HG02623 (cell line): ENCODE measurements around the gene FOXC1.

ENCODE experiments used
- ATAC-seq: cut with Tn5 transposase; IDR thresholded peaks from one replicate; pipeline ENCODE4 v1.9.1; 2021; ENCODE audit warnings: moderate library complexity; ENCODE audit not compliant: unreplicated experiment

Gene FOXC1

DNA sequence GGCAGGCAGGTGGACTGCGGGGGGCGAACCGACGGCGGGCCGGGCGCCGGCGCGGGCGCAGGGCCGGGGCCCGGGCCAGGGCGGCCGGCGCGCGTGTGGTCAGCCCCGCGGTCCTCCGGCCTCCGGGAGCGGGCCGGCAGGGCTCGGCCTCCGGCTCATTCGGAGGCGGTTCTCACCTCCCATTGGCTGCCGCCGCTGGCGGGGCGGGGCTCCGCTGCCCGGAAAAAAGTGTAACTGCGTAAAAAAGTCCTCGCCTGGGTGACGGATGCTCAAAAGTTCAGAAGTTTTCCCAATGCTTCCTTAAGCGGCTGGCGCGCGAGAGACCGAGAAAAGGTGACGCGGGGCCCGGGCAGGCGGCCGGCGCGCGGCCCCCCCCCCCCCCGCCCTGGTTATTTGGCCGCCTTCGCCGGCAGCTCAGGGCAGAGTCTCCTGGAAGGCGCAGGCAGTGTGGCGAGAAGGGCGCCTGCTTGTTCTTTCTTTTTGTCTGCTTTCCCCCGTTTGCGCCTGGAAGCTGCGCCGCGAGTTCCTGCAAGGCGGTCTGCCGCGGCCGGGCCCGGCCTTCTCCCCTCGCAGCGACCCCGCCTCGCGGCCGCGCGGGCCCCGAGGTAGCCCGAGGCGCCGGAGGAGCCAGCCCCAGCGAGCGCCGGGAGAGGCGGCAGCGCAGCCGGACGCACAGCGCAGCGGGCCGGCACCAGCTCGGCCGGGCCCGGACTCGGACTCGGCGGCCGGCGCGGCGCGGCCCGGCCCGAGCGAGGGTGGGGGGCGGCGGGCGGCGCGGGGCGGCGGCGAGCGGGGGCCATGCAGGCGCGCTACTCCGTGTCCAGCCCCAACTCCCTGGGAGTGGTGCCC lies at the start of gene FOXC1:
Gene FOXC1 (plus strand): TSS at position 268 of the 849 bp plus-strand sequence. CDS start 531 bp downstream, at position 799.
- ATAC-seq, result no peak

DNA sequence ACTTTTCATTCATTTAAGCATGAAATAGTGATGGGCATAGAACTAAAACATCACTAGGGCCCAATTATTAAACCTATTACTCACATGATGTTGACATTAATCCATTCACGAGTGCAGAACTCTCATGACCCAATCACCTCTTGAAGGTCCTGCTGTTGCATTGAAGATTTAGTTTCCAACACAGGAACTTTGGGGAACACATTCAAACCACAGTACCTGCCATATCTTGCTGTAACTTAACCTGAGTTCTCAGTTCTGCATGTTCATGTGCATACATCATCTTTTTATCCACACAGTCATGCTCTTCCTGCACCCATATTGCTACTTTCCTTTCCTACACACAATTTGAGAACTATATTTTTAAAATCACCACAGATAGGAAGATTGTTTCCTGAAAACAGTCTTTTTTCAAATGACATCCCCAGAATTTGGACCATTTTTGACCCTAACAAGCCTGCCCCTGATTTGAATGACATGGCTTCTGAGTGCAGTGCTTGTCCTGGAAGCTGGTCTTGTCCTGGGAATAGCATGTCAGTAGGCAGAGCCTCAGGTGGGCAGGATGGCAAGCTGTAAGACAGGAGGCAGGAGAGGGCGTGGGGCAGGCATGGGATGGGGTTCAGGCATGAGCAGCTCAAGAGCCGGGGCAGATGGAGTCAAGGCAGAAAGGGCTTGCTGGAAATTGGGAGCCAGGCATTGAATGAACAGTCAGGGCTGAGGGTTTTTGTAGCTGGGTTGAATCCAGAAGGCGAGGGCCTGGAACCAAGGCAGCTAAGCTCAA lies 49.2 kb upstream of the FOXC1 start:
- ATAC-seq, result no peak

DNA sequence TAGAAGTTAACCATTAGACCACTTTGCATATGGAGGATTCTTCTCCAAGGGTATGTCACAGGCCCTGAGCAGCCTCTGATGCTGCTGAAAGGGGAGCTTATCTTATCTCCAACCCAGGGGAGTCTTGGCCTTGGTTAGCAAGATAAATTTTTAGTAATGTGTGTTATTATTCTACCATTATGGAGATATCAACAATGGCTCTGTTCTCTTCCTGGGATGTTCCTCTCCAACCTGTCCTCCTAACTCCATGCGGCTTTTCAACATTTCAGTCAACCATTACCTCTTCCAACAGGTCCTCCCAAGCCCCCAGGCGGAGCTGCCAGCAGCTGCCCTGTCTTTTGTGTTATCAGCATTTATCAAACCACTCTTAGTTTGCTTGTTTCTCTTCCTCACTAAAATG lies 48.4 kb upstream of the FOXC1 start:
- no peak for ATAC-seq

DNA sequence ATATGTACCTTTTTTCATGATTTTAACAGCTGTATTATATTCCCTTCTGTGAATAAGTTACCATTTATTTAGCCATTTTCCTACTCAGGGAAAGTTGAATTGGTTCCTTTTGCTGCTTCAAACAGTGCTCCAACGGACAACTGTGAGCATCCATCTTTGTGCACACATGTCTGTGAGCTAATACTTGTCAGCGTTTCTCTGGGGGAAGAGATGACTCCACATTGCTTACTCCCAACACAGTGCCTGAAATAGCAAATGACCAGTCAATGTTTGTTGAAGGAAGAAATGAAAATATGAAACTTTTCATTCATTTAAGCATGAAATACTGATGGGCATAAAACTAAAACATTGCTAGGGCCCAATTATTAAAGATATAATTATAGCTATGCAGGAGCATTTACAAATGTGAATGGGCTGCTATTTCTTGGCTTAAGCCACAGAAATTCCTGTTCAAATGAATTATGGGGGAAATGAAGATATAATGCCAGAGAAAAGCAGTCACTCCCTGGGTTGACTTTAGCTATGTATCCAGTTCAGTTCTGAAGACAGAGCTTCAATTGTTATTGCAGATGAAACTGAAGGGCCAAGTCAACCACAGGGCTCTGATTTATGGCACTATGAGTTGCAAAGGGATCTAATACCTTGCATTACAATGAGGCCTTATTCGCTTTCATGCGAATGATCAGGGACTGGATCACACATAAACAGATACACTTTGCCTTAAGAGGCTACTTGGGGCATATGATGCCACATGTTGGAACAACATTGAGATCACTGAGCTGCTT lies 47.4 kb upstream of the FOXC1 start:
- ATAC-seq, result no peak

DNA sequence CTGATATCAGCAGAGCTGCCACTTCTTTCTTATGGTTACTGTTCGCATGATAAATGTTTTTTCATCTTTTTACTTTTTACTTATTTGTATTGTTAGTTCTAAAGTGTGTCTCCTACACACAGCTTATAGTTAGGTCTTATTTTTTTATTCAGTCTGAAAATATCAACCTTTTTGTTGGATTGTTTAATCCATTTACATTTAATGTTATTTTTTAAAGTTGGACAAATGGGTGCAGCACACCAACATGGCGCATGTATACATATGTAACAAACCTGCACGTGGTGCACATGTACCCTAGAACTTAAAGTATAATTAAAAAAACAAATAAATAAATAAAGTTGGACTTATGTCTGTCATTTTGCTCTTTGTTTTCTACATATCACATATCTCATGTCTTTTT lies 40.3 kb upstream of the FOXC1 start:
- no peak for ATAC-seq

DNA sequence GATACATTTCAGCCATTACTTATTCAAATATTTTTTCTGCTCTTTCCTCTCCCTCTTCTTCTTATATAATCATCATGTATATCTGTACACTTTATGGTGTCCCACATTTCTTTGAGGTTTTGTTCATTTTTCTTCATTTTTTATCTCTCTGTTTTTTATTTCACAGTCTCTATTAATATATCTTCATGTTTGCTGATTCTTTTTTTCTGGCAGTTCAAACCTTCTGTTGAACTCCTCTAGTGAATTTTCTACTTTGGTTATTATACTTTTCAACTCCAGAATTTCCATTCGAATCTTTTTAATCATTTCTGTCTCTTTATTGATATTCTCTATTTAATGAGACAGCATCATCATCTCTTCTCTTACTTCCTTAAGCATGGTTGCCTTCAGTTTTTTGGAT lies 38.9 kb upstream of the FOXC1 start:
- no peak for ATAC-seq

DNA sequence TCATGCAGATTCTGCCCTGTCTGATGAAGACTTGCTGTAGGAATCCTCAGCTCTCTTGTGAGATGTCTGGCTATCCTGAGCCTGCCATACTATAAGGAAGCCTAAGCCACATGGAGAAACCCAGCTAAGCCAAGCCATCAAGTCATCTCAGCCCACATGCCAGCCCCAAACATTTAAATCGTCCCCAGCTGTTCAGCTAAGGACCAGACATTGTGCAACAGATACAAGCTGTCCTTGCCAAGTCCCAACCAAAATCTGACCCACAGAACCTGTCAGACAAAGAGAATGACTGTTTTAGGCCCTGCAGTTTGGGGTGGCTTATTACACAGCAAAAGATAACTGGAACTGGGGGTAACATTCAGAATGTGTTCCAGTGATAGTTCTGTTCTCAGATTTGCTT lies 36.8 kb upstream of the FOXC1 start:
- ATAC-seq, result no peak

DNA sequence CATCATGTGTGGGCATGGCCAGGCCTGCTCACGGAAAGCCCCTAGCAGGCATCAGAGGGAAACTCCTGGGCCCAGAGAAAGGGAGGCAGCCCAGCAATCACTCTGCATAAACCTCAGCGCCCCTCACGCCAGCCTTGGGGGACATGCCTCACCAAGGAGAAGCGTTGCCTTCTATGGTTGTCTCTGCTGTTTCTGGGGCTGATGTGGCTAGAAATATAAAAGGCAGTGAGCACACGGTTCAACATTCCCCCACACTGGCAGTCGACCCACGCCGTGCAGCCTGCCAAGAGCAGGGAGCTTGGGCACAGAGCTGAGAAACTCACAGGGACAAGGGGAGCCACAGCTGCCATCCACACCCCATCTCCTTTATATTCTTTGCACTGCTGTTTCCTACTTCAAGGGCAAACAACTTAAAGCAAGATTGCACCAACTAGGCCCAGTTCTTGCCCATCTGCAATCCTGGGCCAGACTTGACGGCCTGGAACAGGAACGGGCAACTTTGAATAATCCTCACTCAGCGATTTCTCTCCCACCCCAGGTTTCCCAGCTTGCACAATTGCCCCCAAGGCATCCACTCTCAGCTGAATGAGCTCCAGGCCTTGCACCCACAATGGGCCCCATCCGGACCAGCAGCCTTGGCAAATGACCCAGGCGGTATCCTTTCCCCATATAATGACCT lies 35.5 kb upstream of the FOXC1 start:
- no peak for ATAC-seq

DNA sequence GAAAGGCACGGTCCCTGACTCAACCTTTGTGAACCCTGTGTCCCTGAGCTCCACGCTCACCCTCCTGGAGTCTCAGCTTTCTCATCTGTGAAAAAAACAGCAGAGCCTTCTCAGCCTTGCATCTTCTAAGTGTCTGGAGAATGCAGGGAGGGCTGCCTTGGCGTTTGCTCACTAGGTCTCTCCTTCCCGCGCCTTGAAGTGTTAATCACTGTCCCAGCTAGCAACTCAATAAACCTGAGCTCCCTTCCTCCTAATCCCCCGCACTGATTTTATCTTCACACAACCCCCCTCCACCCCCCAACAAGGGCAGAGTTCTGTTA lies 34.9 kb upstream of the FOXC1 start:
- ATAC-seq, result no peak

DNA sequence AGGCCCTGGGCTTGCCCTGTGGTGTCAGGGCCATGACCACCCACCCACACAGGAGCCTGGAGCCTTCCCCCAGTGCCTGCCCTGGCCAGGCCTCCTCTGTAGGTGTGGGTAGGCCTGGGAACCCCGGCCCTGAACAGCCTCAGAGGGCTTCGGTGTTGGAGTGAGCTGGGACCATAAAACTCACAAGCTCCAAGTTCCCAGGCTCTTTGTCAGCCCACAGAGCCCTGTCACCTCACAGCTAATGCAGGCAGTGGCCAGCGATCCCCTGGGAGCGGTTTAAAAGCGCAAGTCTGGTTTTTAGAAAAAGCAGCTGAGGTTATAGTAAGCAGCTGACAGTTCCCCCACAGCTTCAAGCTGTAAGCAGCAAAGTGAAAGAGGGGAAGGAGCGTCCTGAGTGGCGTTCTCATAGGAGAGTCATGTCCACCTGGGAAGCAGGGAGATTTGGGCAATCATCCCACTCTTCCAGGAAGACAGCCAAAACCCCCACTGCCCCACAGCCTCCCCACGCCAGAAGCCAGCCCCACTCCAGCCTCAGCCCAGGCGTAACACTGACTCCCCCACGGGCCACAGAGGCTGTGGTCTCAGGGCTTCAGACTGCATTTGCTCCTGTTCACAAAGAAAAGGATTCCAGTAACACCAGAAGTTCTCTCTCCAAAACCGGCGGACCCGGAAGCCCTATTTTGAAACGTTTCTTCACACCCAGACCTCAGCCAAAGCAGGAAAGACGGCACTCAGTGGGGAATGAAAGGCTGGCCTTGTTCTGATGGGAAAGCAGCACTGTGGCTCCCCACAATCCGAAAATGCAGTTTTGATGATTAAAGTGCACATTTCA lies 34.3 kb upstream of the FOXC1 start:
- ATAC-seq, result no peak

DNA sequence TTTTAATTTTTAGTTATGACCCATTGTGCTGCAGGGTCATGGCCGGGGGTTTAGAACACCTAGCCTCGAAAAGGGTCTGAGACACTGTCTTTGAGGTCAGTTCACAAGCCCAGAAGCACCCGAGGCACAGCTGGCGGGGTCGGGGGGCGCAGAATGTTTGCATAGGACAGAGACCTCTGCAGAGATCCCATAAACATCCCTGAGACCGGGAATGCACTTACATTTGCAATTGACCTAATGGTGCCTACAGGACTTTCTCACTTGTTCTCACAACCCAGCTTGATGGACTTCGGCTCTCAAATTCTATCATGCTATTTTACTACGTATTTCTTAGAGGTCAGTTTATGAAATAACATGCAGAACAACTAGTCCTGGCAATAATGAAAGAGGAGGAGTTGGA lies 33.5 kb upstream of the FOXC1 start:
- ATAC-seq, result no peak

DNA sequence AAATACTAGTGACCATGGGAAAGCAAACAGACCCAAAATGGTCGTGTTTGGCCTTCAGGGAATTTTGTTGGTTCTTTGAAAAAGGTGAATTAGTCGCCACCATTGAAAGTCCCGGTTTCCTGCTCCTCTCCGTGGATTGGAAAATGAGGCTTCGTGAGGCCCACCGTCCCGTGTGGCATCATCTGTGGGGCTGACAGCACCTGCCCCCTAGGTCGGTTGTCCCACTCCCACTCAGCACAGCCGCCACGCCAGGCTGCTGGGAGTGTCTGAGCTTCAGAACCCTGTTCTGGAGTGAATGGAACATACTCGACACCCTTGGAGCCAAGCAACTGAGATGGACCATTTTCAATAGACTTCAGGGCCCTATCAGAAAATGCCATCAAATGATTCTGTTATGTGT lies 33.0 kb upstream of the FOXC1 start:
- ATAC-seq, result no peak

DNA sequence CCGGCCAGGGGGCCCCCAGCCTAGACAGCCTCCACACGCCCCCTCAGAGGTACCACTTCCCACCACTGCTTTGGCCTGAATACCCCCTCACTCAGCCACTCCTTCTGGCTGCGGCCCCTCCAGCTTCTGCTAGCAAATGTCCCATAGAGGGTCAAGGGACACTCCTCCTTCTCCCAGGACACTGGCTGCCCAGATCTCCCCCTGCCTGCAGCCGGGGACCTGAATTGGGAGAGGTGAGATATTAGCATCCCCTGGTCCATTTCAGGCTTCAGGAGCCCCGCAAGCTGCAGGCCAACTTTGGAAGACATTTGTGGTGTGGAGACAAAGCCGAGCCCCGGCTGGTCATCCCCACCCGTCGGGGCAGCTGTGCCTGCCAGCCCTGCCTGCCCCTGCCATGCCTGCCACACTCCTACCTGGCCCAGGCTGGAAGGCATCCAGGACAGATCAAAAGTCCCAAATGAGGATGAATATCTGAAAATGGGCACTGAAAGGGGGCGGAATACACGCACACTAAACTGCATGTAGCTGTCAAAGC lies 32.5 kb upstream of the FOXC1 start:
- ATAC-seq, result no peak

DNA sequence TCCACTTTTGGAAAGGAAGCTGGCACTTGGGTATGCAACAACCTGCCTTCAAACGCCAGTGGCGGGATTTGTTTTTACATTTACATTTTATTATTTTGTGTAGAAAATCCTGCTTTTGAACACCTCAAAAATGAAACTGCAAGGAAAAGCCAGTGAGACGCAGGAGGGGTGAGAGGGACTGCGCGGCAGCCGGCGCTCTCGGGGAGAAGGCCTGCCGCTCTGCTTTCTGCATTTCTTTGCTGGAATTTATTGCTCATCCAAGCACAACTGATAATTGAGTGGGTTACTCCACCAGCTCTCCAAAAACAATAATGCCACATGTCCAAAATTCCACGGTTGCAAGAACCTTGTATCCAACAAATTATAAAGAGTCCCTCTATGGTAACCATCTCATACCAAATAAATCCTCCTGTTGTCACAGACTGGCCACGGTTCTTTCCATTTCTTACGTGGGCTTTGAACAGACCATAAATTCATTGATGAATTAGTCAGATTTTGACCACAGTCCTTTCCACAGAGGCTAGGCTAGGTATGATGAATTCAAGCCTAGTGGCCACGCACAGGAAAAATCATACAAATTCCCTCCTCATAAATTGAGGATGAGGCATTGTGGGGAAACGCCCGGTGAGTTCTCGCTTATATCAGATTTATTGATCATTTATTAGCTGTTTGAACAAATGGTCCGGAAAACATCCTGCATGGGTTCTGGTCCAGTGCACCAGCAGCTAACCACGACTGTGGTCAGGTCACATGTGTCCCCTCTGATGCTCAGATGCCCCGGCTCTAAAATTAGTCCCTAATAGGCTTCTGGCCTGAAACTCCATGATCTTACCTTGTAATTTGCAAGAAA lies 31.6 kb upstream of the FOXC1 start:
- no peak for ATAC-seq

DNA sequence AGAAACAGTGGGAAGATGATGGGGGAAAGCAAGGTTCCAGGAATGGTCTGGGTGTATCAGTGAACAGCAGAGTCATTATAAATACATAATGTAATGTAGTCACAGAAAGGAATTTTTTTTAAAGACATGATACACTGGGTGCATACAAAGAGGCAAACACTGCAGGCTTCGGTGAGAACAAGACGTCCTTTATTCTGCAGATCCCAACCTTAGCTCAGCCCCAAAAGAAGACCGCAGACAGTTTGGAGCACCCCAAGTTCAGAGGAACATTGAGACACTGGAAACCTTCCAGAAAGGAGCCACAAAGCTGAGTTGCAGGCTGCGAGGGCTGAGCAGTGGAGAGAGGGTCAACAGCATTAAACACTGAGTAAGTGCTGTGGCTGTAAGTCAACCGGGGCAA lies 30.6 kb upstream of the FOXC1 start:
- ATAC-seq, result no peak

DNA sequence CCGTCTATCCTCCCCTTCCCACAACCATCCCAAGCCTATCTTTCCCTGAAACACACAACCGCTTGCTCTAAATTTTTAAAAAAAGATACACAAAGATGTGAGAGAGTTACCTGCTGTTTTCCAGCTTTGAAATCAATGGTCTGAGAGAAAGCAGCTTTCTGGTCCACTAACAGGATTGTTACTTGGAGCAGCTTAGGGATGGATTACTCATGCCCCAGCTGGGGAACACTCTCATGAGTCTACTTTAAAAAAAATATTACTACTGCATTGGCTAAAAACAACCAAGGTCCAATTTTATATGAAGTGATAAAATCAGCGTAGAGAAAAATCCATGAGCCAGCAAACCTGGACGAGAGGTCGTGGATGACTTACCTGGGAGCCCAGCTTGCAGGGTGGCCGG lies 29.6 kb upstream of the FOXC1 start:
- ATAC-seq, result no peak

DNA sequence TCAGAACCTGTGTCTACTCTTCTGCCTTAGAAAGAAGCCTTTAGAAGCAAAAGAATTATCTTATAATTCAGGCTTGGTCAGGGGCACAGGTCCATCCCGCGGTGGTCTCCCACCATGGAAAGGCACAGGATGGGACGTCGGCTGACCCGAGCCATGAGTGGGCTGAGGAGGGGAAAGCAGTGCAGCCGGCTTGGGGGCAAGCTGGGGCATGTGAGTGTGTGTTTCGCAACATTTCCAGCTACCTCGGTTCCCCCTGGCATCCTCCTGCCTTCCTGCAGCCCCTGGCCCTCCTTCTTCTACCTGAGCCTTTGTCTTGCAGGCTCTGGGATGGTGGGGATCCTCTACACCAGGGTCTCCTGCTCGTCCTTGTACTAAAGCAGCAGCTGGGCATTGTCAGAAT lies 29.1 kb upstream of the FOXC1 start:
- ATAC-seq, result no peak

DNA sequence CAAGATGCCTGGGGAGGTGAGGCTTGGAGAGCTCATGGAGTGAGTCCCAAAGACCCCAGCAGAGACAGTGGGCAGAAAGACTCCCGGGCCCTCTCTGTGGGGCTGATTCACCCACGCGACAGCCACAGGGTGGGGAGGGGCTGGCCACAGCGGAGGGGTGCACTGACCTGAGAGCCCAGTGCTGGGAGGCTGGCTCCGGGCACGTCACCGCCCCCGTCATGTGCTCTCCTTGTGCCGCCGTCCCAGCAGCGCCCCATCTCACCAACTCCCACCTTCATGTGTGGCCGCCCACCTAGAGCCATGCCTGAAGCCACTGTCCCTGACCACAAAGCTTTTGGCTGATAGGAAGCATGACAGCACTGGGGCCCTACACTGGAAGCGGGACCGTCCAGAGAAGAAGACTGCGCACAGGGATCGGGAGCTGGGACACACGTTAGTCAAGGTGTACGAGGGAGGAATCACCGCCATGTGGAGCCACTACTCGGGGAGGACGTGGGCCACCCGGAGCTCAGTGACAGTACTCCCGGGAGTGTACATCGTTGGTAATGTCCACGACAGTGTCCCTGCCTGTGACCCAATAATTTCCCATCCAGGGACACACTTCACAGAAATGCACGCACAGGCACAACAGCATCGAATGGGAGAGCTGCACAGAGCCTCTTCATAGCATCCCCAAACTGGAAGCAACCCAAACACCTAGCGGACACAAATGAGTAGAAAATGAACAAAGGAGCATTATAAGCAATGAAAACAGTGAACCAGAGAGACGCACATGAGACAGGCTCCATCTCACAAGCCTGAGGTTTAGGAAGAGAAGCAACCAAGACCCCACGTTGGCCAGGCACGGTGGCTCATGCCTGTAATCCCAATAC lies 28.4 kb upstream of the FOXC1 start:
- ATAC-seq, result no peak
